ENCODE data around the gene LCN9.

LCN9 gene

GRCh38 chr9:135706288-135706687, 43.2 kb downstream of the LCN9 start:
- Histone ChIP-seq H3K27ac (no peak overlapping the region), H3K27me3 (peaks cover 30% of the 10 kb centered on the region), H3K4me3 (ENCODE audit: low read depth in 1 of 2, low read length in 1 of 2) (no peak overlapping the region), H3K9me3 (no peaks in the 10 kb centered on the region), H3K4me1 (ENCODE audit: control insufficient read depth in 1 of 2, insufficient read depth in 1 of 2, low read depth in 1 of 2, low read length in 1 of 2) (no peaks in the 10 kb centered on the region), H3K36me3 (no peaks in the 10 kb centered on the region)
- no peak for TF ChIP-seq CTCF (IDR thresholded peaks at IDR 0.05)

GRCh38 chr9:135707252-135708138, 44.4 kb downstream of the LCN9 start:
- no peaks in the 10 kb centered on the region for H3K9me3 ChIP-seq
- TF ChIP-seq CTCF (IDR thresholded peaks at IDR 0.05): no peak
- H3K27me3 ChIP-seq: peaks cover 27% of the 10 kb centered on the region
- no peaks in the 10 kb centered on the region for H3K36me3 ChIP-seq
- no peak overlapping the region for H3K27ac ChIP-seq
- H3K4me3 ChIP-seq (ENCODE audit: low read depth in 1 of 2, low read length in 1 of 2): no peak overlapping the region
- no peaks in the 10 kb centered on the region for H3K4me1 ChIP-seq (ENCODE audit: control insufficient read depth in 1 of 2, insufficient read depth in 1 of 2, low read depth in 1 of 2, low read length in 1 of 2)

GRCh38 chr9:135708164-135708563, 45.1 kb downstream of the LCN9 start:
- Histone ChIP-seq H3K9me3 (no peaks in the 10 kb centered on the region), H3K27me3 (peaks cover 27% of the 10 kb centered on the region), H3K27ac (no peak overlapping the region), H3K36me3 (no peaks in the 10 kb centered on the region), H3K4me1 (ENCODE audit: control insufficient read depth in 1 of 2, insufficient read depth in 1 of 2, low read depth in 1 of 2, low read length in 1 of 2) (no peaks in the 10 kb centered on the region), H3K4me3 (ENCODE audit: low read depth in 1 of 2, low read length in 1 of 2) (no peak overlapping the region)
- no peak for TF ChIP-seq CTCF (IDR thresholded peaks at IDR 0.05)

- Histone ChIP-seq H3K9me3 (no peaks in the 10 kb centered on the region), H3K4me3 (ENCODE audit: low read depth in 1 of 2, low read length in 1 of 2) (no peak overlapping the region), H3K36me3 (no peaks in the 10 kb centered on the region), H3K27ac (no peak overlapping the region), H3K4me1 (ENCODE audit: control insufficient read depth in 1 of 2, insufficient read depth in 1 of 2, low read depth in 1 of 2, low read length in 1 of 2) (no peaks in the 10 kb centered on the region), H3K27me3 (peaks cover 47% of the 10 kb centered on the region)
- TF ChIP-seq CTCF (IDR thresholded peaks at IDR 0.05): no peak
Measured at GRCh38 chr9:135711391-135711790, 48.3 kb downstream of the LCN9 start.

- no peak for TF ChIP-seq CTCF (IDR thresholded peaks at IDR 0.05)
- Histone ChIP-seq H3K4me1 (ENCODE audit: control insufficient read depth in 1 of 2, insufficient read depth in 1 of 2, low read depth in 1 of 2, low read length in 1 of 2) (no peaks in the 10 kb centered on the region), H3K4me3 (ENCODE audit: low read depth in 1 of 2, low read length in 1 of 2) (no peak overlapping the region), H3K27me3 (peaks cover 52% of the 10 kb centered on the region), H3K27ac (no peak overlapping the region), H3K9me3 (no peaks in the 10 kb centered on the region), H3K36me3 (no peaks in the 10 kb centered on the region)
Measured at GRCh38 chr9:135711881-135712280, 48.8 kb downstream of the LCN9 start.
